ENCODE measurements around the gene SHLD2.
"Not testable (repeated sequence)": the region's sequence is repeated elsewhere in the genome, so short reads cannot be mapped to it uniquely, and the experiment has no call there.

GRCh38 chr10:87169857-87170256 lies 74.9 kb downstream of the SHLD2 start:
- not testable (repeated sequence) for TF ChIP-seq POLR2AphosphoS5, POLR2A (IDR thresholded peaks at IDR 0.05; ENCODE audit: low read depth, low read length)

Measured in GM12892 (cell line).